ENCODE data around the gene CCDC134.
"Not testable (repeated sequence)": the region's sequence is repeated elsewhere in the genome, so short reads cannot be mapped to it uniquely, and the experiment has no call there.

CCDC134 gene

DNA sequence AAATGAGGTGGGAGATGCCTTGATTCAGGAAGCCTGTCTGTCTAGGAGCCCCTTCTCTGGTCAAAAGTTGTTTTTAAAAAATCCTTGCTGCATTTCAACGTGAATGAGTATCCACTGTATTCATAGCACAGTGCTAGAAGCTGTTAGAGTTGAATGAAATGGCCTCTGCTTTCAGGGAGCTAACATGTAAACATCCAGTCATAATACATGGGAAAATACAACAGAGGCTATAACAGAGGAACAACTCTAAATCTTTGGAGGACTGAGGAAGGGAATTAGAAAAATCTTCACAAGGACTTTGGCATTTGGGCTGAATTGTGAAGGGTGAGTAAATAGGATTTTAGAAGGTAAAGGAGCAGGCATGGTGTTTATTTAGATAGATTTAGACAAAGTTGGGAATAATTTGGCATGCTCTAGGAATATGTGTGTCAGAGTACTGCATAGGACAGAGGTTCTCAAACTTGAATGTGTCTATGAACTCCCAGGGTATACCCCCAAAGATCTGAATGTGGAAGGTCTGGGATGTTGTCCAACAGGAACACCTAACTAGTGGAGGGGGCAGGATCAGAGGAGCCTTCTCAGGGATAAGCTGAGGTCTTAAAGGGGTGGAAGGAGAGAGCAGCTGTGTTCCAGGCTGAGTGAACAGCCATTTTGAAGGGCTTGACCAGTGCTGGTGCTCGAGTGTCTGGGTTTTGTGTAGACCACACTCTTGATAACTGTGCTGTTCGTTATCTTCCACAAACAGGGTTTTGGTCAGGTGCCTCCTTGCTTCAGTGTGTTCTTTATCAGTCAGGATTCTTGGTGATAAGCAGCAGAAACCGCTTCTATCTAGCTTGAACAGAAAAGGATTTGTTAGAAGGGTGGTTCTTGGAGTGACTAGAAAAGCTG lies 45.1 kb downstream of the CCDC134 start:
- no peak for DNase-seq

- DNase-seq: no peak
Measured at GRCh38 chr22:41846268-41846987, 45.9 kb downstream of the CCDC134 start.

GRCh38 chr22:41847300-41847699 lies 46.8 kb downstream of the CCDC134 start:
- no peak for DNase-seq

- DNase-seq: no peak
Measured at GRCh38 chr22:41848468-41848867, 48.0 kb downstream of the CCDC134 start.

GRCh38 chr22:41856469-41856868 lies 56.0 kb downstream of the CCDC134 start:
- no peak for DNase-seq

DNA sequence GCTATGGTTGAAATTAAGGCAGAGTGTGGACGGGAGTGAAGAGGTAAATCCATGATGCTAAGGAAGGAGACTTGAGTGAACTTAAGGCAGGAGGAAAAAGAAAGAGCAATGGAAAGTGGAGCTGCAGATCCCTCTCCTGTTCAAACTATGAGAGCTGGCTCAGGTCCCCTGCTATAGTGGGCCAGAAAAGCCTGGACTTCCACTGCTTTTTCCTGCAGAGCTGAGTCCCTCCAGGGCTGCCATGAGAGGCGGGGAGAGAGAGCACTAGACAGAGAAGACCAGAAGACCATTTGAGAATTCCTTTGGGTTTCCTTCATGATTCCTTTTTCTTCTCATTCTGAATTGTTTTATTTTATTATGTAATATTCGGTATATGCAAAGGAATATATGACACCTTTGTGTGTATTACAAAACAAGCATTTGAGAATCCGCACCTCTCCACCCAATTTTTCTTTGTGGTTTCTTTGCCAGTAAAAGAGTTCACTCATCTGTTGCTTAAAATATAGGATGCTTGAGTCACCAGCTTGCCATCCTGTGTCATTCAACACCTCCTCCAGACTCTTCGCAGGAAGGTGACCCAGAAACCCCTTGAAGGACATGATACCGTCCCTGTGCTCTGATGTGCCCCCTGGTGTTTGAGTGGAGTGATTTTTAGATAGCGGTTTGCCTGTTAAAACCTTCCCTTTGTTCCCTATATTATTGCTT lies 56.8 kb downstream of the CCDC134 start:
- peak; percentile 74 for DNase-seq

GRCh38 chr22:41857860-41858199 lies 57.4 kb downstream of the CCDC134 start:
- no peak for DNase-seq

DNA sequence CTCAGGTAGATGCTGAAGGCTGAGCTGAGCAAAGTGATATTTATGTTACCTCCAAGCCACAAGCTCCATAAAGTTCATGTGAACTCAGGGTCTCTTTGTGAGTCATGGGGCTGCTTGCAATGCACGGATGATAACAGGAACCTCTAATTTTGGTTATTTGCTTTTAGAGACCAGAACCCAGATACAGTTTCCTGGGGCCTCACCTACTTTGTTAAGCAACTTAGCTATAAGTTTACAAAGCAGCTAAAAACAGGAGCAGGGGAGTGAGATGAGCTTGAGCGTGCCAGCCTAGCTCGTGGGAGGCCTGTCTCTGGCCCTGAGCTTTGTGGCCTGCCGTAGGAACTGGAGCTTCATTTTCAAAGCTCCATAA lies 61.7 kb downstream of the CCDC134 start:
- DNase-seq: peak; percentile 53

DNA sequence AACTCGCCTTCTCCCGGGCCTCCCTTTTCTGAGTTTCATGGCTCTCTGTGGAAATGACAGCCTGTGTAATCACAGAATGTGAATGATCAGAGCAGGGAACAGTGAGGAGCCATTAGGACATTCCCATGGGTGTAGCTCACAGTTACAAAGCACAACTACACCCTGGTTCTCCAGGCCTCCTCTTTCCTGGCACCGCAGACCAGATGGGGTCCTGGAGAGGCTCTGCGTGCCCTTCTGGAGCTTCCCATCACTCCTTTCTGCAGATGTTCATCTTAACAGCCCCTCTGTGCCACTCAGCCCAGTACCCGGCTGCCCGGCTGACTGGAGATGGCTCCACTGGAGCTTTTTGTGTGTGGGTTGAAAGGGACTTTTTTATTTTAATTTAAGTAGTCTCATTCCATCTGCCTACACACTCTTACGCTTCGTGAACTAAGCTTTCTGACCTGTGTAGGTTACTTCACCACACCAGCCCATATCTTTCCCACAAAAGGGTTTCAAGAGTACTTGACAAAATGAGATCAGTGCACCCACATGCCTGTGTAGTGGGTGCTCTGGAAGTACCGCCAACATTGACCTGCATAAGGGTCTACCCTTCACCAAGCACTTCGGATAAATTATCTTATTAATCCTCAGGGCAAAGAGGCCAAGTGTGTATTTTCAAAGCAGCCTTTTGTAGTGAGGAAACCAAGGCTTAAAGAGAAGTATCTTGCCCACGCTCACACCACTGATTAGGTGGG lies 62.2 kb downstream of the CCDC134 start:
- DNase-seq: peak; percentile 64

DNA sequence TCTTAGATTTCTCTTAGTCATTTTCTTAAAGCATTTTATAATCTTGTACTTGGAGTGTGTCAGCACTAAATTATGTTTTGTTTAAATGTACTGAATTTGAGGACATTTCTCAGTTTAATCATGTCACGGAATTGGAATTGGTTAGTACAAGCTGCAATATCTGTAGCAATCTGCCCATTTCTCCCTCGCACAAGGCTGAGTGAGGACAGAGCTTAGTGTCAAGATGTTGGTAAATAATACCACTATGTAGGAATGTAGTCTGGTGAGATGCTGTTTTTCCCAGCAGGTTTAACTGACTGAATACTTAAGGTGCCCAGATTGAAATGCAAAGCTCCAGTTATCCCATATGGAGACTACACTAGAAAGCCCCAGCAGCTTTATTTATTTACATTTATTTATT lies 63.0 kb downstream of the CCDC134 start:
- DNase-seq: no peak

GRCh38 chr22:41868556-41868955 lies 68.1 kb downstream of the CCDC134 start:
- no peak for DNase-seq

- not testable (repeated sequence) for DNase-seq
Measured at GRCh38 chr22:41870081-41870480, 69.6 kb downstream of the CCDC134 start.

- DNase-seq: no peak
Measured at GRCh38 chr22:41870786-41871185, 70.3 kb downstream of the CCDC134 start.

DNA sequence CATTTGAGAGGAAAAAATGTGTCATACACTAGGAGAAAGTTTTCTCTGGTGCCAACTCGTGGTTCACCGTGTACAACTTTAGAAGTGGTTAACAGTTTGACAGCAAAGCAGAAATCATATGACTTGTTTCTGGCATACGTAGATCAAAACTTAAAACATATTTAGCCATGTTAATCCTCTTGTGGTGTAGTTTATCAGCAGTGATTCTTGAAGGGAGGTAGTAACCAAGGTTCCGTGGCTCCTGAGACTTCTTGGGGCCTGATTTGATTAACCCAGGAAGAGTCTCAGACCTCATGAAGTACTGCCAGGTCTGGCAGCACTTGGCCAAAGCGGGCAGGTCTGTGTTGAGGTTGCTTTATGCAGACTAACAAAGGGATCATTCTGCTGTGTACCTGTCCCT lies 72.9 kb downstream of the CCDC134 start:
- no peak for DNase-seq

DNA sequence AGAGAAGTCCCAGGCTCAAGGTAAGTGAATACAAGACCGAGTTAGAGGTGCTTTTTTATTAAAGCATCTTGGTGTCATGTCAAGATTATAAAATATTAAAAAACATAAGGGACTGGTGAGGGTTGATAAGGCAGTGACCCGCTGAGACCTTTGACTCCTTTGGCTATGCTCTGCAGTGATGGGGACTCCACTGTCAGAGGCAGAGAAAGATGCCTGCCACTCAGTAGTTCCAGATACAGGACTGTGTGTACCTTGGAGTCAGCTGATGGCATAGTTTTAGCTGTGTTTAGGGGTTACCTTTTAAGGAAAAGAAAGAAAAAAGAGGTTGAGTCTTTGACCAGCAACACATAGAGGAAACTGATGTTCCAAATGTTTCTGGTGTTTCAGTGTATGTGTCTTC lies 73.6 kb downstream of the CCDC134 start:
- no peak for DNase-seq

DNA sequence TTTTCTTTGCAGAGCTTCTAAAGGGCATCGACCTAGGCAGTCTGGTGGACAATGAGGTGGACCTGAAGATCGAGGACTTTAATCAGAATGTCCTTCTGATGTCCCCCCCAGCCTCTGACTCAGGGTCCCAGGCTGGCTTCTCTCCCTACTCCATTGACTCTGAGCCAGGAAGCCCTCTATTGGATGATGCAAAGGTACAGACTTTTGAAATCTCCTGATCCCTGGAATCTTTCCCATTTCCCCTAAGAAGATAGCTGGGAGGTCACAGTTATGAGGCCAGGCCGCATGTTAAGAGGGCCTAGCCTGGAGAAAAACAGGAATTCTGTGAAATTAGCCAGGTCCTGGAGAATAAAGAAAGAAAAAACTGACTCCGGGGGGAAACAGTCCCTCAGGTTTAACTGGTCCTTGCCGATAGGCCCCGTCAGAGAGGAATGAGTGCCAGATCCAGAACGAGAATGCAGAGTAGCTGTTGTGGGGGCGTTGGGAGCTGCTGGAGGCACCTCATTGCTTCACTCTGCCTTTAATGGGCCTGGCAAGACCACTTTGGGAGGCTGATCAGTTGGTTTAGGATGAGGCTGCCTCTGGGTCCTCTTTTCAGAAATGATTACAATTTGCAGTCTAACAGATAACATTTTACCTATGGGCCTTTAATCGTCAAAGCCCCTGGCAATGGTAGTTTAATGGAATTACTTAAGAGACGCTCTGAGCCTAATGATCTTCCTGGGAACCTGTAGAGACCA lies 75.2 kb downstream of the CCDC134 start:
- no peak for DNase-seq
